Hematopoietic multipotent progenitor cell treated with erythropoietin and hydrocortisone succinate and interleukin-3 and kit ligand, for 15 days (in vitro differentiated cells): ENCODE measurements around the gene PCSK7.
A peak's percentile ranks its signal among the peaks of the same experiment; 100 is the strongest.

Experiments used
- DNase-seq: peaks from one replicate; pipeline ENCODE4 v3.0.0-alpha.2; 2015; ENCODE audit warnings: low spot score

Gene PCSK7

DNA sequence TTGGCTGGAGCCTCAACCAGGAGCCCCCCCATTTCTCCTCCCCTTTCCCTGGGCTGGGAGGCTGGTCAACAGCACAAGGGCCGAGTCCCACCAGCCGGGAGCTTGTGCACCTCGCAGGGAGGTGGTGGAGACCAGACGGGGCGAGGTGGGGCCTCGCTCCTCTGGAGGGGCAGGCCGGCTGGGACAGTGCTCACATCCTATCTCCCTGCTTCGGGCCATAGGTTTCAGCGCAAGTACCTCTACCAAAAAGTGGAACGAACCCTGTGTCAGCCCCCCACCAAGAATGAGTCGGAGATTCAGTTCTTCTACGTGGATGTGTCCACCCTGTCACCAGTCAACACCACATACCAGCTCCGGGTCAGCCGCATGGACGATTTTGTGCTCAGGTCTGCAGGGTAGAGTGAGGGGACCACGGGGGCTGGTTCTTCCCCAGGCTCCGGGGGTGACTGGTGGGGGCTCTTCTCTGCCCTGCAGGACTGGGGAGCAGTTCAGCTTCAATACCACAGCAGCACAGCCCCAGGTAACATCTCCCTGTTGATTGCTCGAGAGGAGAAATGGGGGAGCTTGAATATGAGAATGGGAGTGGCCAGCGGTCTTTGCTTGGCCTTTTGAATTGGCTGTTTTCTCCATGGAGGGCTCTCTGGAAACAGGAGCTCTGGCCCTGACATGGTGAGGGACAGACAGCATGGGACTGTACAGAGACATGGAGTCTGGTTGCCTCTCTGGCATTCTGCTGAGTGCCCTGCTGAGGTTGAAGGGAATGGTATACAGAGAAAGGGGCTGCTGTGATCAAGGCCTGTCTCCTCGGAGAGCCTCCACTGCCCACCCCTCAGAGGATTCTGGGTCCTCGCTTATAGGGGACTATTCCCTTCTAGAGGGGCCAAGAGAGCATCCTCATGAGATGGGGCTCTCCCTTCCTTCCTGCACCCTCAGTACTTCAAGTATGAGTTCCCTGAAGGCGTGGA, 50.0 kb downstream of the PCSK7 start:
- no peak for DNase-seq

DNA sequence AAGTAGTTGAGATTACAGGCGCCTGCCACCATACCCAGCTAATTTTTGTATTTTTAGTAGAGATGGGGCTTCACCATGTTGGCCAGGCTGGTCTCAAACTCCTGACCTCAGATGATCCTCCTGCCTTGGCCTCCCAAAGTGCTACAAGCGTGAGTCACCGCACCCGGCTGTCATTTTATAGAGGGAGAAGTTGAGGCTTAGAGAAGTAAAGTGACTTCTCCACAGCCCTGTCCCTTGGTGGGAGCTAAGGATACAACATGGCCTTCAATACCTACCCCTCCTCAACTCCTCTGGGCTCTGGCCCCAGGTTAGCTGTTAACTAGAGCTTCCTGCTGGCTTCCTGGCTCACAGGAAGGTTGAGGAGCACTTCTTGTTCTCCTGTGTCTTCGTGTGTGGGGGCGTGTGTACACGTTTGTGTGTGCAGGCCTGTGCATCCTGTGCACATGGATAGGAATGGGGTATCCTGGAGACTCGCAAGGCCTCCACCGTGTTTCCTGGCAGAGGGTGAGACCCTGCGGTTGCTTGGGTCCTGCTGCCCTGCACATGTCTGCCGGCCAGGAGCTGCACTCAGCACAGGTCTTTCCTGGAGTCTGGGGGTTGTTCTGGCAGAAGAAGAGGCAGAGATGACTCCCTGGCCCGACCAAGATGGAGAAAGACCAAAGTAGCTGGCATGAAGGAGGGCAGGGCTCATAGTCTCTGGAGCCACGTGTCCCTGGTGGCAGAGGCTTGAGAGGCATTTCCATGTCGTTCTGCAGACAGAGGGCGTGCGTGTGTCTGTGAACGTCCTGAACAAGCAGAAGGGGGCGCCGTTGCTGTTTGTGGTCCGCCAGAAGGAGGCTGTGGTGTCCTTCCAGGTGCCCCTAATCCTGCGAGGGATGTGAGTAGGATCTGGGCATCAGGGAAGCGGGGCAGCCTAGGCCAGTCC, 51.0 kb downstream of the PCSK7 start:
- DNase-seq = peak; percentile 79

DNA sequence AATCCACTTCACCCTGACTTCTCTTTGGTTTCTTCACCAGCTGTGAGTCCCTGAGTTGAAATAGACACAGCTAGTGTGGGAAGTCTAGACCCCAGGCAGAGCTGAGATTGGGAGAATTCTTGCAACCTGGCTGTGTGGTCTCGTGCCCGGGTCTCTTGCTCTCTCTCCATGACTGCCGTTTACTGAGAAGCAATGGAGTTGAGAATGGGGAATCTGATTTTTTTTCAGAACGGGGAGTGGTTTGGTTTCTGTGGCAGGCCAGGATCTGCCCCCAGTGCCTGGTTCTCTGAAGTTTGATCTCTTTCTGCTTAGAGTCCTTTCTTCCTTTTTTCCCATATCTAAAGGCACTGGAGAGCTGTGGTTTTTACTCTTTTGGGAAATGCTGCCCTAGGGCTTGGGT, 51.9 kb downstream of the PCSK7 start:
- DNase-seq = no peak

DNA sequence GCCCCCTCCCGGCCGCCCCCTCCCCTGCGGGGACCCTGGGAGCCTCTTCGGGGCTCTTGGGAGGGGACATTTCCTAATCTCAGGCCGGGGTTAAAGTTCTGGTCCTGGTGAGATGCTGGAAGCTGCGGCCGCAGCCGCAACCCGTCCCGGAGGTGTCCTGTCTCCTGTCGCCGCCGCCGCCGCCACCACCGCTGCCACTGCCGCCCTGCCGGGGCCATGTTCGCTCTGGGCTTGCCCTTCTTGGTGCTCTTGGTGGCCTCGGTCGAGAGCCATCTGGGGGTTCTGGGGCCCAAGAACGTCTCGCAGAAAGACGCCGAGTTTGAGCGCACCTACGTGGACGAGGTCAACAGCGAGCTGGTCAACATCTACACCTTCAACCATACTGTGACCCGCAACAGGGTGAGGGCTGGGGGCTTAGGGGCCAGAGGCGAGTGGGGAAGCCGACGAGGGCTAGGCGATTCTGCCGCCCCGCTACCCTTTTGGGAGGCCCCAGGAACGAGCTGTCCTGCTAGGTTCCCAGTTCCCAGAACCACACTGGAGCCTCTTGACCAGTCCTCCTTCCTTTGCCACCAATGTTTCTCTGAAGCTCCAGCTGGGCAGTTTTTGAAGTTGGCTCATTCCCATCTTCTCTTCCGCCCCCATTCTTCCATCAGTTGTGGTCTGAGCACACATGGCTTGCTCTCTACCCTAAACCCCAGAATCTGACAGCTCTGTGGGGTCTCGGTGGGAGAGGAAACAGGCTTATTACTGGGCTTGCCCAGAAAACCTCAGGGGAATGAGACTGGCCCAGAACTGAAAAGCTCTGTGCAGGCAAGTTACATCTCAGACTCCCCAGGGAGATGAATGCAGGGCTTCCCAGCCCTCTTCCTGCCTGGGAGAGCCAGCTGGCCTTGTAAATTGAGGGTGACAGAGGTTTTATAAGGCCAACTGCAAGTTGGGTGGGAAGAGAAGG, 52.5 kb downstream of the PCSK7 start:
- DNase-seq = peak; percentile 51

DNA sequence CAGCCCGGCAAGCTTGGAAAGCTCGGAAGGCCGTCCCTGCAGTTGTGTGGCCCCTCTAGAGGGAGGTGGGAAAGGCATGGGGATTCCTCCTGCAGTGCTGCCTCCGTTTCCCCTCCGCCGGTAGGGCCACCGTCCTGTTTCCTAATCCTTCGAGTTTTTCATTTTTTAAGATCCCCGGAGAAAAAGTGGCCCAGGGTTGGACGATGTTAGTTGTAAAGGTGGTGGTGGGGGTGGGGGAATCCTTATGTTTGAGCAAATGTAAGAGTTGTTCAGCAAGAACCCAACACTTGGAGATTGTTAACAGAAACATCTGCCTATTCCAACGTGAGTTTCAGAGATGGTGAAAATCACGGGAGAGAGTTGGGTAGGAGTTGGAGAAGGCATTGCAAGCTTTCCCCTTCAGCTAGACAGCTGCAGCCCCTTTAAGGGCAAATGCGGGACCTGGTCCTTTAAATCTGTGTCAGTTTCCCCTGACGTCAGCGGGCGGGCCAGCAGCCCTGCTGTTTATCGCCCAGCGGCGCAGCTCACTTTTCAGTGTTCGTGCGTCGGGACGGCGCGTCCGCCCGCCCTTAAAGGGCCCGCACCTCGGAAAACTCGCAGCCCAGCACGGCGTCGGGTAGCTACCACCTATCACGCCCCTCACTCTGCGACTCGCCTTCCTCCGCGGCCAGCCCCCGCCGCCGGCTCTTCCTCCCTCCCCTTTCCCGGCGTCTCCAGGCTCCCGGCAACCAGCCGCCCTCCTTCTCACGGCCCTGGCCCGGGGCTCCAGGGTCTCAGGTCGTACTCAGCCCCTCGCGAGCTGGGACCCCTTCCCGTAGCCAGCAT, 53.5 kb downstream of the PCSK7 start, which contains the start of gene SIDT2:
SIDT2 (plus strand) TSS at position 534 of the 825 bp plus-strand sequence. CDS start 521 bp downstream, outside the sequence.
- peak; percentile 91 for DNase-seq

DNA sequence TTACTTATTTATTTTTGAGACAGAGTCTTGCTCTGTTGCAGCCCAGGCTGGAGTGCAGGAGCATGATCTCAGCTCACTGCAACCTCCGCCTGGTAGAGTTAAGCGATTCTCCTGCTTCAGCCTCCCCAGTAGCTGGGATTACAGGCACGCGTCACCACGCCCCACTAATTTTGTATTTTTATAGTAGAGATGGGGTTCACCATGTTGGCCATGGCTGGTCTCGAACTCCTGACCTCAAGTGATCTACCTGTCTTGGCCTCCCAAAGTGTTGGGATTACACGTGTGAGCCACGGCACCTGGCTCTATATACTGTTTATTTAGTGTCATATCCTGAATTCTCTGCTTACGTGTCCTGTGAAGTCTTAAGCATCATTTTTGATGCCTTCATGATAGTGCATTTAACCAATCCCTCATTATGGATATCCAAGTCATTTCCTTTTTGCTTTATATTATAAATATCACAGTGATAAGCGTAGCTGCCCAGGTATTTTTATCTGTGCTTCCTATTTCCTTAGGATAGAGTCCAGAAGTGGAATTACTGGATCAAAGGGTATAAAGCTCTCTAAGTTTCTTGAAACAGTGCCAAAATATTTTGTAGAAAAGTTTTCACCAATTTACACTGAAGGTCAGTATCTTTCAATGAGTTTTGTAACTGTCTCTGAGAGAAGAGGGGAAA, 54.2 kb downstream of the PCSK7 start:
- DNase-seq = no peak

DNA sequence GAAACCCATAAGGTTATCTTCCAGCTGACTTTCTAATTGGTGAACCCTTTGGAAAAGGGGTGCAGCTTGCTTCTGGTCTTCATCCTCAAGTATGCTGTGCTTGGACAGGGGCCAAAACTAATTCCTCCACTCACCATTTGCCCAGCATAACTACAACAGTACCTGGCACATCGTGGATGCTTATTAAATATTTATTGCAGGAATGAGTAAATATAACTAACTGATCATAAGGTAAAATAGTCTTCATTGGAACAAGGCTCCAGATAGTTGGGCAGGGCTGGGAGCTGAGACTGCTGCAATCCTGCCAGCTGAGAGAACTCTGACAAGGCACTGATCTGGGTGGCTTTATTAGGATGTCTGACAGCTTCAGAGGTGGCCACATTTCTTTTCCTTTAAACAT, 55.7 kb downstream of the PCSK7 start:
- no peak for DNase-seq

DNA sequence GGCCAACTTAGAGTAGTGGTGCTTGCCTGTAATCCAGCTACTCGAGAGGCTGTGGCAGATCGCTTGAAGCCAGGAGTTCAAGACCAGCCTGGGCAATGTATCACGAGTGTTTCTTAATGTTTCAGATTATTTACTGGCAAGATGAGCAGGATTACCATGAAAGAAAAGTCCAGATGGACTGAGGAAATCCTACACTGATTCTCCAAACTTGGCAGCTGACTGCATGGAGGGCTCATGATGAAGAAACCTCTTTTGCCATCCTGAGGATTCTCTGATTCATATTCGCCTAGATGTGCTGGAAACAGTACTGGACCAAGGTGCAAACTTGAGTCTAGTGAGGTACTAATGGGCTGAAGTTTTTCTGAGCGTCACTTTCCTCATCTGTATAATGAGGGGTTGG, 56.1 kb downstream of the PCSK7 start:
- no peak for DNase-seq

DNA sequence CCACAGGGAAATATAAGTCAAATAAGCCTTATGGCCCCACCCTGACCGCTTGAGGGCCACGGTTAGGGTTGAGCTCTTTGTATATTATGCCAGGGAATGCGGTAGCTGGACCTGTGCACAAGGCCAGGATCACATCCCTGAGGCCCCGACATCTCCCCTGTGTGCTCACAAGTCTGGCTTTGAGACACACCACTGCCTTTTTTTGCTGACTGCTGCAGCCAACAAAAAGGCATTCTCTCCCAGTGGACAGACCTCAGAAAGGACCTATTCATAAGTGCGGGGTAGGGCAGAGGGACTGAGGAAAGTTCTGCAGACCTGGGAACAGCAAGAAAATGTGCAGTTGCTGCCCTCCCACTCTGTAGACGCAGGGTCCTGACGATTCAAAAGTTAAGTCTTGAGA, 56.8 kb downstream of the PCSK7 start:
- DNase-seq = no peak

DNA sequence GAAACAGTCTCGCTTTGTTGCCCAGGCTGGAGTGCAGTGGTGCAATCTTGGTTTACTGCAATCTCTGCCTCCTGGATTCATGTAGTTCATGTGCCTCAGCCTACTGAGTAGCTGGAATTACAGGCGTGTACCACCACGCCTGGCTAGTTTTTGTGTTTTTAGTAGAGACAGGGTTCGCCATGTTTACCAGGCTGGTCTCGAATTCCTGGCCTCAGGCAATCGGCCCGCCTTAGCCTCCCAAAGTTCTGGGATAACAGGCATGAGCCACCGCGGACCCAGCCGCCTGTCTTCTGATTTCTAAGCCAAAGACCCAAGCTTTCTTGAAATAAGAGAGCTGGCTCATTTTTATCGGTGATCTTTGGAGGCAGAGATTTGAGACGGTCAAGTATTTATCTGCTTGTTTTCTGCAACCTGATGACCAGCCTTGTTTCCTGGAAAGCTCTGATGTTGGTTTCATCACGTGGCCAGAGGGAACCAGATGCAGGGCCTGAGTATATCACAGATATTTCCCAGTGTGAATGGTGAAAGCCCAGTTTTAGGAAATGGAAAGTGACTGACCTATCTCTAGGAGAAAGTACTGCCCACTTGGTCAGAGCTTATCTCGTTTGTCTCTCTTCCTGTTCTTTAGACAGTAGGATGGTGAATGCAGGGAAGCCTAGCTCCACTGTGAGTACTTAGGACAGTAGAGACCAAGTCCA, 59.0 kb downstream of the PCSK7 start:
- DNase-seq = no peak

DNA sequence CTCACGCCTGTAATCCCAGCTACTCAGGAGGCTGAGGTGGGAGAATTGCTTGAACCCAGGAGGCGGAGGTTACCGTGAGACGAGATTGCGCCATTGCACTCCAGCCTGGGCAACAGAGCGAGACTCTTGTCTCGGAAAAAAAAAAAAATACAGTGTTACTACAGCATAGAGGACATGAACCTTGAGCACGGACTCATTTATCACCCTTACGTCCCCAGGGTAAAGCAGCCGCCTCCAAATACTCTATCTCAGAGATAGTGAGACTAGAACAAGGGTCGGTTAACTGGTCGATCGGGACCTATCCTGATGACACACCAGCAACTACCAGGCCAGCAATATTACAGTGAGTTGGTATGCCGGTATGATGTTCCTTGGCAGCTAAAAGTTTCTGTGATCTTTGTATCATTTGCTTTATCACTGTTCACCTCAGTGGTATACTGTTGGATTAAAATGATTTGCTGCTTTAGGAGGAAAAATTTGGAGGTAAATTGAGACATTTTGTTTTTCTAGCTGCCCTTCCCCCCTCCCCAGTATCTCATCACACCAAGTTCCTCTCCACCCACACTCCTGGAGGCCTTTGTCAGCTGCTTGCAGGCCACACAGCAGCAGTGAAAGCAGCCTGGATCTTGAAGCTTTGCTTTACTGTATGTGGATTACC, 60.3 kb downstream of the PCSK7 start:
- no peak for DNase-seq

DNA sequence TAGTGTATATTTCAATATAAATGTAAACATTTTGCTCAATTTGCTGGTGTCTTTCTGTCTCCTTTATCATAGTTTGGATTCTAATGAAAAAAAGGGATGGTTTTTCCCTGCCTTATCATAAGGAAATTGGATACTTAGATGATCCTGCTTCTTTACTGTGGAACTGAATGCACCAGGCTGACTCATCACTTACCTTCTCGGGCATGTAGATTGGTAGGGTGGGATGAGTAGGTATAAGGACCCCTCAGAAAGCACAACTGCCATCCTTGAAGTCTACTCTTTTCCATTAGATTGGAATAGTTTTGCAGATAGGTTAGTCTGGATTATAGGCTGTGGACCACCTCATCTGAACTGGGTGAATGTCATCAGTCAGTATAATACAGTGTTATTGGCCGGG, 60.9 kb downstream of the PCSK7 start:
- DNase-seq = no peak

DNA sequence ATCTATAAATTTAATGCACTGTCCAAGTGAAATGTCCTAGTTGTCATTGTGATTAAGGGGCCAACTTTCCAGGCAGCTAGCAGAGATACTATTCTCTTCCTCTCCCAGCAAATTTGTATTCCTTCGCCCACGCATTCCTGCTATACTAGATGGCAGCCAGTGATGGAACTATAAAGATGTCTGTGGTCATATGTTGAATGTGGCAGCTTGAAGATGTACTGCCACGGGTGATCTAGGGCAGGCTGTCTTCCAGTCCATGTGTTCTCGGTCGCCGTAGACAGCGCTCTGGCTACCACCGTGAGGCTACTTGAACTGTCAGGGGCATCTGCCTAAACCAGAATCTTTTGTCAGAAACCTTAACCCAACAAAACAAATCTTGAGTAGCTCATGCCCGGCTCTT, 61.7 kb downstream of the PCSK7 start:
- DNase-seq = no peak

DNA sequence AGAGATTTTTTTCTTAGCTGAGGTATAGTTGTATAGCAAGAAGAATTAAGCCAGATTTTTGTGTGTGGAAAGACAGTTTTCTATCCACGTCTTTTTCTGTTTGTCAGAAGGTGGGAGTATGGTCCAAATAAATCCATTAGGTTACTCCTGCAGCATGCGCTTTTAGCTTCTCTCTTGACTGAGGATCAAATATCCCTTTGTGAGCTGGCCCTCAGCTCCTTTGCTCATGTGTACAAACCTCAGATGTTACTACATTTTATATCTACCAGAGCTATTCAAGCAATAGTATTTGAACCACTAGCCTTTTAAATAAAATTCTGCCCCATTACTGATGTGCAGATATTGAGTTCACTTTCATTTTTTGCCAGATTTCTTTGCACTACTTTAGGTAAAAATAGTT, 62.1 kb downstream of the PCSK7 start:
- no peak for DNase-seq

DNA sequence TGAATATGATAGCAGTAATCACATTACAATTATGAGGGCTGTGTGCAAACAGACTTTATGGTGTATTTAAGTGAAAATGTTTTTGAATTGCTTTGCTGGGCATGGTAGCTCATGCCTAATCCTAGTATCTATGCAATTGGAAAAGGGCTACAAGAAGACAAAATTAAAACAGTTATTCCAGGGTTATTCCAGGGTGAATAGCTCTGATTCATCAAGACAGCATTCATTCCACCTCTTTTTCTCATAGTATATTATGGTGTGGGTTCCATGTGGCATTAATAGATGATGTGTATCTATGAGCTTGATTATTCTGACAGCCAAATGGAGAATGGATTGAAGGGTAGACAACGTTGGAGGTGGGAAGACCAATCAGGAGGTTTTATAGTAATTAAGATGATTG, 65.4 kb downstream of the PCSK7 start:
- no peak for DNase-seq

DNA sequence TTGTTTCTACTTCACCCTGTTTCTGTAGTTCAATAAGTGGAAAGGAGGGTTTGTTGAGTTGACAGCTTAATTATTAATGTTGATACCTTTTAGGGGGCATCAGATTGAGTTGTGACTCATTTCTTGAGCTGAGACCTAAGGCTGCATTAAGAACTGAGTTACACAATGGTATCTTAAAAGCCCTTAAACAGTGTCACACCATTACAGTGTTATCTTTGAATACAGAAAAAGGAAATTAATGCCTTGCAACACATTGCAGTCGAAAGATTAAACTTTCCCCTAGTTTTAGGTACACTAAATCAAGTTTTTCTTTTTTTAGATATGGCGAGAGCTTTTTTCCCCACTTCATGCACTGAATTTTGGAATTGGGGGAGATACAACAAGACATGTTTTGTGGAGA, 71.0 kb downstream of the PCSK7 start:
- DNase-seq = peak; percentile 27

DNA sequence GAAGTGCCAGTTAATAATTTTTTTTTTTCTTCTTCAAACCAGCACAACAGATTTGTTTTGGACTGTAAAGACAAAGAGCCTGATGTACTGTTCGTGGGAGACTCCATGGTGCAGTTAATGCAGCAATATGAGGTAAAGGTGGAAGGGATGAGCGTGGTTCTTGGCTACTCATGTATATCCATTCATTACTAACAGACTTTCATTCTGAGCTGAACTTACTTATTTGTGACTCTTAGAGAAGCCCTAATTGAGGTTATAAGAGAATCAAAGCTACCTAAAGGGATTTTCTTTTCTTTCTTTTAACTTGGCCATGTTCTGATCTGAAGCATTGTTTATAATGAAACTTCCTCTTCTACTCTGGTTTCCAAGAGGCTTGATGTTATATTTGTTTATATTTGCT, 72.0 kb downstream of the PCSK7 start:
- DNase-seq = no peak

DNA sequence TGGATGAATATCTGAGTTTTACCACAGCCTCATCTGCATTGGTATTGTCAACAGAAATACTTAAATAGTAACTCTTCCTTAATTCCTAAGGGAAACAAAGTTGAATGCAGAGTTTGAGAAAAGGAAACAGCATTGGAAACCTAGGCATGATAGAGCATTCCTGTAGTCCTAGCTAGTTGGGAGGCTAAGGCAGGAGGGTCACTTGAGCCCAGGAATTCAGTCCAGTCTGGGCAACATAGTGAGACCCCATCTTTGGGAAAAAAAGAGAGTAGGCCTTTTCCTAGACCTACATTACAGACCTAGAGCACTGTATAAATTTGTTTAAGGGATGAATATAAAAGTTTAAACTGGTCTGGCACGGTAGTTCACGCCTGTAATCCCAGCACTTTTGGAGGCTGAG, 74.4 kb downstream of the PCSK7 start:
- no peak for DNase-seq

DNA sequence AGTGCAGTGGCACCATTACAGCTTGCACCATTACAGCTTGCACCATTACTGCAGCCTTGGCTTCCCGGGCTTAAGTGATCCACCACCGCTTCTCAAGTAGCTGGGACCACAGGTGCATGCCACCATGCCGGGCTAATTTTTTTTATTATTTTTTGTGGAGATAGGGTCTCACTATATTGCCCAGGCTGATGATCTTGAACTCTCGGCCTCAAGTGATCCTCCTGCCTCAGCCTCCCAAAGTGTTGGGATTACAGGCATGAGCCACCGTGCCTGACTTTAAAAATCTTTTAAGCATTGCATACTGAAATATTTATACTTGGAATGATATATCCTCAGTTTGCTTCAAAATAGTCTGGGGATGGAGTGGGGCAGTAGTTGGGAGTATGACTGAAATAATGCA, 77.4 kb downstream of the PCSK7 start:
- no peak for DNase-seq
